Measurements from ENCODE around the gene RBFOX1.

Gene RBFOX1

GRCh38 chr16:7534749-7535148 lies 202.1 kb downstream of the RBFOX1 start:
- no peak for DNase-seq

GRCh38 chr16:7541026-7541425 lies 208.4 kb downstream of the RBFOX1 start:
- DNase-seq = no peak

GRCh38 chr16:7545251-7545650 lies 212.6 kb downstream of the RBFOX1 start:
- DNase-seq = no peak

GRCh38 chr16:7546948-7547347 lies 214.3 kb downstream of the RBFOX1 start:
- no peak for DNase-seq

GRCh38 chr16:7547736-7548135 lies 215.1 kb downstream of the RBFOX1 start:
- no peak for DNase-seq

- no peak for DNase-seq
Observed at GRCh38 chr16:7548796-7549318, 216.2 kb downstream of the RBFOX1 start.

- DNase-seq = no peak
Observed at GRCh38 chr16:7550096-7550495, 217.5 kb downstream of the RBFOX1 start.

- DNase-seq = no peak
Observed at GRCh38 chr16:7555459-7555858, 222.8 kb downstream of the RBFOX1 start.

- DNase-seq = no peak
Observed at GRCh38 chr16:7561908-7562405, 229.3 kb downstream of the RBFOX1 start.

GRCh38 chr16:7566360-7566759 lies 233.7 kb downstream of the RBFOX1 start:
- DNase-seq = no peak

- DNase-seq = no peak
Observed at GRCh38 chr16:7571366-7571765, 238.7 kb downstream of the RBFOX1 start.

GRCh38 chr16:7577588-7577987 lies 244.9 kb downstream of the RBFOX1 start:
- no peak for DNase-seq

GRCh38 chr16:7579454-7579853 lies 246.8 kb downstream of the RBFOX1 start:
- DNase-seq = no peak

GRCh38 chr16:7581175-7581574 lies 248.5 kb downstream of the RBFOX1 start:
- no peak for DNase-seq

- no peak for DNase-seq
Observed at GRCh38 chr16:7583396-7583795, 250.8 kb downstream of the RBFOX1 start.

- no peak for DNase-seq
Observed at GRCh38 chr16:7584561-7584960, 251.9 kb downstream of the RBFOX1 start.

GRCh38 chr16:7585705-7586104 lies 253.1 kb downstream of the RBFOX1 start:
- DNase-seq = no peak

- no peak for DNase-seq
Observed at GRCh38 chr16:7590934-7591333, 258.3 kb downstream of the RBFOX1 start.

GRCh38 chr16:7596308-7596707 lies 263.7 kb downstream of the RBFOX1 start:
- DNase-seq = no peak

GRCh38 chr16:7597677-7598076 lies 265.0 kb downstream of the RBFOX1 start:
- peak; percentile 91 for DNase-seq

- DNase-seq = no peak
Observed at GRCh38 chr16:7601100-7601499, 268.5 kb downstream of the RBFOX1 start.

- DNase-seq = no peak
Observed at GRCh38 chr16:7602291-7602950, 269.8 kb downstream of the RBFOX1 start.

- no peak for DNase-seq
Observed at GRCh38 chr16:7605812-7606211, 273.2 kb downstream of the RBFOX1 start.

- no peak for DNase-seq
Observed at GRCh38 chr16:7612671-7613070, 280.0 kb downstream of the RBFOX1 start.

GRCh38 chr16:7613518-7613917 lies 280.9 kb downstream of the RBFOX1 start:
- DNase-seq = no peak
